ENCODE results near the gene SBNO1. TPM values are rescaled to one million over a fixed set of nuclear protein-coding genes. Genes with fewer than 3 reads are reported as not detected.
A peak's percentile ranks its signal among the peaks of the same experiment; 100 is the strongest.

The SBNO1 gene
- total RNA-seq, 6 experiments from 2014 or later = 11.5 to 15.7 (median 13.2) TPM

- H3K27ac ChIP-seq = peak overlapping the region; percentile 49 to 82 (median 82)
- H3K9me3 ChIP-seq = no peaks in the 10 kb centered on the region
- WGBS (ENCODE audit: insufficient coverage, low coverage, low lambda C conversion rate, missing lambda C conversion rate) = 0% methylated on average over 10 of the region's 62 CpGs
- intact Hi-C loops (cut with DNase I) = no loop called here
- ATAC-seq = peak in 1 of 4 donors; percentile 3
- no peak for TF ChIP-seq POLR2A (IDR thresholded peaks at IDR 0.05)
- no peak for TF ChIP-seq CTCF (IDR thresholded peaks at IDR 0.05)
- H3K4me1 ChIP-seq = peaks cover 0 to 19% (median 7%) of the 10 kb centered on the region in 4 donors
- H3K36me3 ChIP-seq = no peaks in the 10 kb centered on the region
- peak overlapping the region; percentile 74 to 95 (median 94) for H3K4me3 ChIP-seq
- DNase-seq = peak; percentile 38 to 65 (median 55)
- no peaks in the 10 kb centered on the region for H3K27me3 ChIP-seq
Observed at GRCh38 chr12:123363740-123364531, 711 bp downstream of the SBNO1 start.

- no peaks in the 10 kb centered on the region for H3K36me3 ChIP-seq
- no peaks in the 10 kb centered on the region for H3K9me3 ChIP-seq
- peak overlapping the region; percentile 74 to 95 (median 94) for H3K4me3 ChIP-seq
- ATAC-seq = no peak
- TF ChIP-seq POLR2A (IDR thresholded peaks at IDR 0.05) (no peak), CTCF (IDR thresholded peaks at IDR 0.05) (no peak)
- peak in 1 of 3 donors; percentile 15 for DNase-seq
- intact Hi-C loops (cut with DNase I) = no loop called here
- under 1% methylated on average over 9 of the region's 9 CpGs for WGBS (ENCODE audit: insufficient coverage, low coverage, low lambda C conversion rate, missing lambda C conversion rate)
- H3K27me3 ChIP-seq = no peaks in the 10 kb centered on the region
- peak overlapping the region in 2 of 3 donors; percentile 82 for H3K27ac ChIP-seq
- peaks cover 0 to 19% (median 7%) of the 10 kb centered on the region in 4 donors for H3K4me1 ChIP-seq
Observed at GRCh38 chr12:123363390-123363739, 1.3 kb downstream of the SBNO1 start.

- intact Hi-C loops (cut with DNase I) = no loop called here
- no peak for ATAC-seq
- H3K27ac ChIP-seq = no peak overlapping the region
- no peak for DNase-seq
- no peaks in the 10 kb centered on the region for H3K9me3 ChIP-seq
- H3K36me3 ChIP-seq = no peaks in the 10 kb centered on the region
- 38% methylated on average over 1 of the region's 1 CpG for WGBS (ENCODE audit: insufficient coverage, low coverage, low lambda C conversion rate, missing lambda C conversion rate)
- H3K4me3 ChIP-seq = no peak overlapping the region
- H3K4me1 ChIP-seq = peaks cover 0 to 29% (median 5%) of the 10 kb centered on the region in 4 donors
- no peaks in the 10 kb centered on the region for H3K27me3 ChIP-seq
- TF ChIP-seq POLR2A (IDR thresholded peaks at IDR 0.05) = no peak
- TF ChIP-seq CTCF (IDR thresholded peaks at IDR 0.05) = no peak
Observed at GRCh38 chr12:123358035-123358434, 6.6 kb downstream of the SBNO1 start.

GRCh38 chr12:123356159-123356670 lies 8.4 kb downstream of the SBNO1 start:
- Histone ChIP-seq H3K4me3 (no peak overlapping the region), H3K9me3 (no peaks in the 10 kb centered on the region), H3K36me3 (no peaks in the 10 kb centered on the region), H3K27ac (no peak overlapping the region), H3K4me1 (peaks cover 0 to 20% (median 3%) of the 10 kb centered on the region in 4 donors), H3K27me3 (no peaks in the 10 kb centered on the region)
- DNase-seq = no peak
- intact Hi-C loops (cut with DNase I) = no loop called here
- TF ChIP-seq CTCF (IDR thresholded peaks at IDR 0.05) = no peak
- no peak for TF ChIP-seq POLR2A (IDR thresholded peaks at IDR 0.05)
- ATAC-seq = peak in 2 of 4 donors; percentile 13 to 59
- WGBS (ENCODE audit: insufficient coverage, low coverage, low lambda C conversion rate, missing lambda C conversion rate) = 43% methylated on average over 7 of the region's 7 CpGs

Measured in right lobe of liver (tissue), 6 donors.